HG03378 (cell line): ENCODE measurements around the gene VPS35L.
"Not testable (repeated sequence)": the region's sequence is repeated elsewhere in the genome, so short reads cannot be mapped to it uniquely, and the experiment has no call there.

Experiments used
- ATAC-seq: cut with Tn5 transposase; IDR thresholded peaks from one replicate; pipeline ENCODE4 v1.9.1; 2021; ENCODE audit warnings: mild to moderate bottlenecking, moderate library complexity; ENCODE audit not compliant: unreplicated experiment

VPS35L gene

GRCh38 chr16:19645557-19645981 lies 90.1 kb downstream of the VPS35L start:
- ATAC-seq: no peak

- ATAC-seq: no peak
Measured at GRCh38 chr16:19649980-19650379, 94.5 kb downstream of the VPS35L start.

- no peak for ATAC-seq
Measured at GRCh38 chr16:19654147-19654546, 98.6 kb downstream of the VPS35L start.

- ATAC-seq: no peak
Measured at GRCh38 chr16:19655242-19655777, 99.8 kb downstream of the VPS35L start.

GRCh38 chr16:19657831-19658230 lies 102.3 kb downstream of the VPS35L start:
- no peak for ATAC-seq

GRCh38 chr16:19659554-19659953 lies 104.1 kb downstream of the VPS35L start:
- no peak for ATAC-seq

- ATAC-seq: no peak
Measured at GRCh38 chr16:19660432-19660831, 104.9 kb downstream of the VPS35L start.

GRCh38 chr16:19662351-19662750 lies 106.8 kb downstream of the VPS35L start:
- ATAC-seq: no peak

- no peak for ATAC-seq
Measured at GRCh38 chr16:19664166-19664565, 108.7 kb downstream of the VPS35L start.

GRCh38 chr16:19665313-19665712 lies 109.8 kb downstream of the VPS35L start:
- not testable (repeated sequence) for ATAC-seq

- ATAC-seq: no peak
Measured at GRCh38 chr16:19666477-19666876, 111.0 kb downstream of the VPS35L start.

GRCh38 chr16:19672378-19672777 lies 116.9 kb downstream of the VPS35L start:
- ATAC-seq: no peak

- no peak for ATAC-seq
Measured at GRCh38 chr16:19674485-19674884, 119.0 kb downstream of the VPS35L start.

- no peak for ATAC-seq
Measured at GRCh38 chr16:19677402-19677801, 121.9 kb downstream of the VPS35L start.

GRCh38 chr16:19678804-19679203 lies 123.3 kb downstream of the VPS35L start:
- ATAC-seq: no peak

GRCh38 chr16:19679281-19679680 lies 123.8 kb downstream of the VPS35L start:
- not testable (repeated sequence) for ATAC-seq

GRCh38 chr16:19680881-19681340 lies 125.4 kb downstream of the VPS35L start:
- no peak for ATAC-seq

GRCh38 chr16:19681637-19682036 lies 126.1 kb downstream of the VPS35L start:
- ATAC-seq: no peak

GRCh38 chr16:19683453-19684236 lies 128.1 kb downstream of the VPS35L start:
- no peak for ATAC-seq

GRCh38 chr16:19685176-19685575 lies 129.7 kb downstream of the VPS35L start:
- ATAC-seq: no peak

GRCh38 chr16:19687279-19687678 lies 131.8 kb downstream of the VPS35L start:
- no peak for ATAC-seq

- no peak for ATAC-seq
Measured at GRCh38 chr16:19688396-19689024, 133.0 kb downstream of the VPS35L start.
